Measurements from ENCODE around the gene WNT9B. TPM values are rescaled to one million over a fixed set of nuclear protein-coding genes. Genes with fewer than 3 reads are reported as not detected.

WNT9B gene
- total RNA-seq, 2 donors from 2014 or later: not detected

Other genes with a start within 250 kb of the WNT9B start
- under 1 TPM in 1 of 2 donors, not detected in 1; 0.13 TPM for gene WNT3, start 32.9 kb upstream of the WNT9B start, total RNA-seq
- gene GOSR2, start 71.6 kb downstream of the WNT9B start, total RNA-seq: 10 to 100 TPM; 45.8 to 53.7 TPM
- gene RPRML, start 127.7 kb downstream of the WNT9B start, total RNA-seq: not detected

All from activated T-helper 17 cell treated with anti-CD3 and anti-CD28 coated beads, Interleukin-2, amount 50 U/mL, for 72 hours (primary cell).